Urinary bladder (tissue), 4 donors: ENCODE measurements around the gene CERKL. TPM values are rescaled to one million over a fixed set of nuclear protein-coding genes. Genes with fewer than 3 reads are reported as not detected.
"Not testable (repeated sequence)": the region's sequence is repeated elsewhere in the genome, so short reads cannot be mapped to it uniquely, and the experiment has no call there.

Experiments
- DNase-seq: peaks from one replicate; pipeline ENCODE4 v3.0.0-alpha.2; 2015; ENCODE audit errors: extremely low spot score
- H3K27ac ChIP-seq: one replicate; pipeline ENCODE4 v1.5.1; 2013; ENCODE audit warnings: low read depth, mild to moderate bottlenecking, moderate library complexity
- H3K36me3 ChIP-seq: one replicate; pipeline ENCODE4 v1.6.1; 2013; ENCODE audit warnings: mild to moderate bottlenecking, moderate library complexity; ENCODE audit not compliant: insufficient read depth
- H3K4me1 ChIP-seq: one replicate; pipeline ENCODE4 v1.6.1; 2013; ENCODE audit warnings: mild to moderate bottlenecking, moderate library complexity; ENCODE audit not compliant: insufficient read depth
- H3K4me3 ChIP-seq: one replicate; pipeline ENCODE4 v1.5.1; 2013; ENCODE audit warnings: low read depth, low read length
- WGBS: extraction: QIAGEN DNeasy Blood & Tissue Kit; methylation state at CpG from one replicate; pipeline ENCODE4 v1.1.7; 2013; 5-methylcytosine and 5-hydroxymethylcytosine counted together
- polyA plus RNA-seq: library from polyadenylated mRNA; stranded (reverse); fragments of 200-250 nt; gene quantifications from one replicate; pipeline ENCODE4 v1.2.3, GENCODE V29; 2013
- total RNA-seq: library from RNA; depleted of rRNA; stranded (reverse); fragments of >200 nt; gene quantifications from one replicate; pipeline ENCODE4 v1.2.3, GENCODE V29; 2014
- donor health status: healthy with polysubstance abuse.
- donor health status: healthy.

Gene CERKL, protein sequence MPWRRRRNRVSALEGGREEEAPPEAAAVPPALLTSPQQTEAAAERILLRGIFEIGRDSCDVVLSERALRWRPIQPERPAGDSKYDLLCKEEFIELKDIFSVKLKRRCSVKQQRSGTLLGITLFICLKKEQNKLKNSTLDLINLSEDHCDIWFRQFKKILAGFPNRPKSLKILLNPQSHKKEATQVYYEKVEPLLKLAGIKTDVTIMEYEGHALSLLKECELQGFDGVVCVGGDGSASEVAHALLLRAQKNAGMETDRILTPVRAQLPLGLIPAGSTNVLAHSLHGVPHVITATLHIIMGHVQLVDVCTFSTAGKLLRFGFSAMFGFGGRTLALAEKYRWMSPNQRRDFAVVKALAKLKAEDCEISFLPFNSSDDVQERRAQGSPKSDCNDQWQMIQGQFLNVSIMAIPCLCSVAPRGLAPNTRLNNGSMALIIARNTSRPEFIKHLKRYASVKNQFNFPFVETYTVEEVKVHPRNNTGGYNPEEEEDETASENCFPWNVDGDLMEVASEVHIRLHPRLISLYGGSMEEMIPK
- total RNA-seq (not detected), polyA plus RNA-seq (not detected)

DNA sequence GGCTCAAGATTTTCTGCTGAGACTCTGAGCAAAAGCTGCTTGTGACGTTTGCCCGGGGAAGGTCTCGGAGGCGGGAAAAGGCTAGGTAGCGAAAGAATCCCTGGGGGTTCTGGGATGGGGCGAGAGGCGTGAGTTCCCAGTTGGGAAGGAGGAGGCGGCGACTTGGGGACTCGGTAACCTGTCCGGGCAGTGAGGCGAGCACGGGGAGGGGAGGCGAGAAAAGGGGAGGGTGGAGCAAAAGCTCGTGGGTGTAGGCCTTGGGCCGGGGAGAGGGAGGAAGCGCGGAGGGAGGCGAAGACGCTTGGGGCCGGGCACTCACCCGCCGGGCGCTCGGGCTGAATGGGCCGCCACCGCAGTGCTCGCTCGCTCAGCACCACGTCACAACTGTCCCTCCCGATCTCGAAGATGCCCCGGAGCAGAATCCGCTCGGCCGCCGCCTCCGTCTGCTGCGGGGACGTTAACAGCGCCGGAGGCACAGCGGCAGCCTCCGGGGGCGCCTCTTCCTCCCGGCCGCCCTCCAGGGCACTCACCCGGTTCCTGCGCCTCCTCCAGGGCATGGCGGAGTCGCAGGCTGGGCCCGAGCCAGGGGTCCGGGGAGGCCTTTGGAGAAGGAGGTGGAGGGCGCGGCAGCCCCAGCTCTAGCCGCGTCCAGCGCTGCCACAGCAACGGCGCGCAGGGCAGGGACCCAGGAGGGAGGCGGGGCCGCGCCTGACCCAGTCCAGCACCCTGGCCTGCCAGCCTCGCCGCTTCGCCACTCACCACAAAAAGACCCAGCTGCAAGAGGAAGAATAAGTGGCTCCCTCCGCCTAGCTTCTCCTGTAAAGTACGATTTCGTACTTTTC lies at the start of gene CERKL:
Gene CERKL, minus strand, starts transcription at position 656 of the 842 bp plus-strand sequence. Its CDS starts 99 bp downstream, at position 557.
- H3K4me3 ChIP-seq, result peak within 1 kb of the TSS; percentile 43
- no peak for DNase-seq
- 2% methylated on average over 69 of the region's 70 CpGs for WGBS
- no peaks in the 10 kb centered on the region for H3K4me1 ChIP-seq
- no peaks in the 10 kb centered on the region for H3K36me3 ChIP-seq
- no peak within 1 kb of the TSS for H3K27ac ChIP-seq

DNA sequence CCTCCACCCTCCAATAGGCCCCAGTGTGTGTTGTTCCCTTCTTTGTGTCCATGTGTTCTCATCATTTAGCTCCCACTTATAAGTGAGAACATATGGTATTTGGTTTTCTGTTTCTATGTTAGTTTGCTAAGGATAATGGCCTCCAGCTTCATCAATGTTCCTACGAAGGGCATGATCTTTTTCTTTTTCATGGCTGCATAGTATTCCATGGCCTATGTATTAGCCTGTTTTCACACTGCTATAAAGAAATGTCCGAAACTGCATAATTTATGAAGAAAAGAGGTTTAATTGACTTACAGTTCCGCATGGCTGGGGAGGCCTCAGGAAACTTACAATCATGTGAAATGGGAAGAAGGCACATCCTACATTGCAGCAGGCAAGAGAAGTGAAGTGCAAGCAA lies 45.6 kb upstream of the CERKL start:
- H3K4me3 ChIP-seq, DNase-seq, H3K27ac ChIP-seq, H3K4me1 ChIP-seq, H3K36me3 ChIP-seq: not testable (repeated sequence)
- 90% methylated on average over 3 of the region's 3 CpGs for WGBS

DNA sequence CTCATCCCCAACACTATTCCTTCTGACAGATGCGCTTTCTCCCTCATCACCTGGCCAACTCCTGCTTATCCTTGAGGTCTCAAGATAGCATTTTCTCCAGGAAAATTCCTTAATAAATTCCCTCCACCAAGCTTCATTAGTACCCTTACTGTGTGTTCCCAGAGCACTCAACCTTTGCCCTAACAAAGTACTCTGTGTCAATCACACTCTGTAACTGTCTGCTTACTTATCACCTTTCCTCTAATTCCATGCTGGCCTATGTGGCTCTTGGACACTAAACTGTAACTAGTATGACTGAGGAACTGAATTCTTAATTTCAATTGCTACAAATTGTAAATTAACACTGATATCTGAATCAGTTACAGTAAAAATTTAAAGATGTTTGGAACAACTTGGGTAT lies 41.3 kb upstream of the CERKL start:
- H3K36me3 ChIP-seq, result no peaks in the 10 kb centered on the region
- no peak for DNase-seq
- H3K4me3 ChIP-seq, result no peak overlapping the region
- H3K27ac ChIP-seq, result no peak overlapping the region
- WGBS, result 78% methylated on average over 1 of the region's 1 CpG
- H3K4me1 ChIP-seq, result no peaks in the 10 kb centered on the region

DNA sequence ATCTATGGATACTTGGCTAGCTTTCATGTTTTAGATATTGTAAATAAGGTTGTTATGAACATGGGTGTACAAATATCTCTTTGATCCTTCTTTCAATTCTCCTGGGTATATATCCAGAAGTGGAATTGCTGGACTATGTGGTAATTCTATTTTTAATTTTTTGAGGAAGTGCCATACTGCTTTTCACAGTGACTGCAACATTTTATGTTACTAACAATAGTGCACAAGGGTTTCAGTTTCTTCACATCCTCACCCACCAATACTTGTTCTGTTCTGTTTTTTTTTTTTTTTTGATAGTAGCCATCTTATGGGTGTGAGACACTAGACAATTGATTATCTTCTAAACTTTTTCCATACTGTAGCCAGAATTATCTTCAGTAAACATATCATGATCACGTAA lies 40.7 kb upstream of the CERKL start:
- Histone ChIP-seq H3K4me3 (no peak overlapping the region), H3K36me3 (no peaks in the 10 kb centered on the region), H3K27ac (no peak overlapping the region), H3K4me1 (no peaks in the 10 kb centered on the region)
- no peak for DNase-seq
- WGBS, result 70% methylated on average over 1 of the region's 1 CpG

DNA sequence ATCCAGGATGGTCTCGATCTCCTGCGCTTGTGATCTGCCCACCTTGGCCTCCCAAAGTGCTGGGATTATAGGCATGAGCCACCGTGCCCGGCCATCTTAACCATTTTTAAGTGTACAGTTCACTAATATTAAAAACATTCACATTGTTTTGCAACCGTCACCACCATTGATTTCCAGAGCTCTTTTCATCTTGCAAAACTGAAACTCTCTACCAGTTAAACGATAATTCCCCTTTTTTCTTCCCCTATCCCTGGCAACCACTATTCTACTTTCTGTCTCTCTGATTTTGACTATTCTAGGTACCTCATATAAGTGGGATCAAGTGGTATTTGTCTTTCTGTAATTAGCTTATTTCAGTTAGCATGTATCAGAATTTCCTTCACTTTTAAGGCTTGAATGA lies 40.2 kb upstream of the CERKL start:
- no peaks in the 10 kb centered on the region for H3K36me3 ChIP-seq
- H3K27ac ChIP-seq, result no peak overlapping the region
- no peak overlapping the region for H3K4me3 ChIP-seq
- 90% methylated on average over 6 of the region's 6 CpGs for WGBS
- no peak for DNase-seq
- H3K4me1 ChIP-seq, result no peaks in the 10 kb centered on the region

DNA sequence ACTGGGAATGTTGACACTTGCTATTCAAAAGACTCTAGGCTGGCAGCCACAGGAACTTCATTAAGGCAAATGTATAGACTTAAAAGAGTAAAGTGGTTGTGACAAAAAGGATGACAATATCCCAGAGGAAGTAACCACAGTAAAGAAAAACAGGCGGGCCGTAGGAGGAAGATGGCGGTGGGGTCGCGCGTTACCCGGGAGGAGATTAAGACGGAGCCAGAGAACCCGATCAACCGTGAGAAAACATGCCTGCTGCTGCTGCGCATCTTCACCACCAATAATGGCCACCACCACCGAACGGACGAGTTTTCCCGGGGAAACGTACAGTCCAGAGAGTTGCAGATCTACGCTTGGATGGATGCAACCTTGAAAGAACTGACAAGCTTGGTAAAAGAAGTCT lies 37.4 kb upstream of the CERKL start:
- WGBS, result 92% methylated on average over 17 of the region's 17 CpGs
- H3K27ac ChIP-seq, result no peak overlapping the region
- H3K4me1 ChIP-seq, result no peaks in the 10 kb centered on the region
- H3K36me3 ChIP-seq, result no peaks in the 10 kb centered on the region
- no peak for DNase-seq
- no peak overlapping the region for H3K4me3 ChIP-seq

DNA sequence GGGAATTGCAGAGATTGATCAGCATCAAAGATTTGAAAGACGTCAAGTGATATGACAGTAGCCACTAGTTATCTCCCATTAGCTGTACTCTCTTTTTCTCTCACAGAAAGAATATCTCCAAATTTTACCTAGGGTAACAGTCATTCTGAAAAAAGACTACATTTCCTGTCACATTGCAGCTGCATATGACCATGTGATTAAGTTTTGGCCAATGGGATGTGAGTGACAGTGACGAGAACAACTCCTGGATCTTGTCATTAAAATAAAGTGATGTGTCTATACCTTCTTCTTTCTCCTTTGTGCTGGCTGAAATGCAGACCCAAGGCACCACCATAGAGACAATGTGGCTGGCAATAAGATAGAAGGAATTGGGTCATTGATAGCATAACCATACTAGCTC lies 34.0 kb upstream of the CERKL start:
- H3K27ac ChIP-seq, result no peak overlapping the region
- no peaks in the 10 kb centered on the region for H3K4me1 ChIP-seq
- DNase-seq, result no peak
- 75% methylated on average over 2 of the region's 2 CpGs for WGBS
- no peaks in the 10 kb centered on the region for H3K36me3 ChIP-seq
- no peak overlapping the region for H3K4me3 ChIP-seq

DNA sequence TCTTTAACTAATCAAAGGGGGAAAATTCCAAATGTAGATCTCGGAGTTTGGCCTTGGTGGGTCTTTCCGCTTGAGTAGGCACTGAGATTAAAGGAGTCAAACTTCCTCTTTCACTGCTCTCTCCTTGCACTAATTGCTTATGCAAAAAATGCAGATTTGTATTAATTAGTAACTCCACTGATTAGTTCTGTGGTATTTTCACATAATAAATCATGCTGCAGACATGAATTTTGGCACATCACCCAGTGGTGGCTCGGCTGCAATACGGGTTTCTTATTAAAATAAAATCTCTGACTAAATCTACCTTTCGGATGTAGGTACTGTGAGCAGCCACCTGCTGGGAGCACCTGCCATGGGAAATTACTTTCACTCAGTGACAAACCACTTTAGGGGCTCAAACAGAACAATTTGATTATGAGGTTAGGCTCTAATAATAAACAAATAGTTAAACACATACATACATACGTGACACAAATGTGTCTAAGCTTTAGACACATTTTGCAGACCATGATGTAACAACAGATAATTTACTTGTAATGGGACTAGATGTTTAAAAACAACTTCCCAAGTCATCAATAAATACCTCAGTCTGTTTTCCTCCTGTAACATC lies 29.8 kb upstream of the CERKL start:
- H3K27ac ChIP-seq, result no peak overlapping the region
- no peaks in the 10 kb centered on the region for H3K36me3 ChIP-seq
- DNase-seq, result no peak
- peaks cover 3% of the 10 kb centered on the region for H3K4me1 ChIP-seq
- 49% methylated on average over 6 of the region's 6 CpGs for WGBS
- no peak overlapping the region for H3K4me3 ChIP-seq

DNA sequence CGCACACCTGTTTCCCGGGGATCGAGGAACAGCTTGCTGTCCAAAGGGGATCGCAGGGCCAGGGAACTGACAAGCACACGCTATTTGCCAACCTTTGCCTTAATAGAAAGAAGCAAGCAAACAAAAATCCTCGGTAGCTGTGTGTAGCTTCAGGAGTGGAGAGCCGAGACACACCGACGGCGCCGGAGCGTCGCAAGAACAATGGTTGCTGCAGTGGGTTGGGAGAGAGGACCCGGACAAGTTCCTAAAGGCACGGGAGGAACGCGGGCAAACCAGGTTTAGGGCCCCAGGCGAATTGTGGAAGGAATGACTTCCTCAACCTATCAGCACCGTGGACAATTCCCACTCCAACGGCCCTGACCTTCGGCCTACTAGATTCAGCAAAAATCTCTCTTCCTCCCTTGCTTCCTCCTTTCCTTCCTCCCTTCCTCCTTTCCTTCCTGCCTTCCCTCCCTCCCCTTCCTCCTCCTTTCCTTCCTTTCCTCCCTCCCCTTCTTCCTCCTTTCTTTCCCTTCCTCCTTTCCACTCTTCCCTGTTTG lies 28.3 kb upstream of the CERKL start:
- Histone ChIP-seq H3K4me1 (peaks cover 3% of the 10 kb centered on the region), H3K27ac (no peak overlapping the region), H3K36me3 (no peaks in the 10 kb centered on the region), H3K4me3 (no peak overlapping the region)
- WGBS, result 4% methylated on average over 21 of the region's 21 CpGs
- DNase-seq, result no peak

DNA sequence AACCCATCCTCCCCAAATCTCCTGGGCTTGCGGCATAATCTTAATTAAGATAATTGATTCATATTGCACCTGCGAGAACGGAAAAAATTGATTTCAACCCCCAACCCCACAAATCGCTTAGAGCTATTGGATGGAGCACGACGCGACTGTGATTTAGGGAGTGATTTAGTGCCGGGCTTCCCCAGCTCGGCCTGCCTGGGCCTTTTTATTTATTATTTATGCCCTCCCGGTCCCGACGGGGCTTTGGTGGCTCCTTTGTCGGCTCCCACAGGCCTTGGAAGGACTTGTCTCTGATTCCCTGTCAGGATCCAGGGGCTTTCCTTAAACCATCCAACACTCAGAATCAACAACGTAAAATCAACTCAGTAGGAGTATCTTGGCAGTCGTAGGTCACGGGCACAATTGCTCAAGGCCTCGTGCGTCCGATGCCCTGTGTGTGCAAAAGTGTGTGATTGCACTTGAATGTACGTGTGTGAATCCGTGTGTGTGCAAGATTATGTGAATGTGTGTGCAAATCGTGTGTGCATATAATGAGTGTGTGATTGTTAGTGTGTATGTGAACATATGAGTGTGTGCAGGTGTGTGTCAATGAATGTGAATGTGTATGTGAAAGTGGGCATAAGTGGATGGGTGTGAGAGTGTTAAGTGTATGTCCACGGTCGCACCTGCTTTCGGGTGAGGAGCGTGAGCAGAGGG lies 27.7 kb upstream of the CERKL start:
- DNase-seq, result no peak
- WGBS, result 7% methylated on average over 26 of the region's 26 CpGs
- Histone ChIP-seq H3K36me3 (no peaks in the 10 kb centered on the region), H3K27ac (no peak overlapping the region), H3K4me1 (peaks cover 3% of the 10 kb centered on the region), H3K4me3 (no peak overlapping the region)

DNA sequence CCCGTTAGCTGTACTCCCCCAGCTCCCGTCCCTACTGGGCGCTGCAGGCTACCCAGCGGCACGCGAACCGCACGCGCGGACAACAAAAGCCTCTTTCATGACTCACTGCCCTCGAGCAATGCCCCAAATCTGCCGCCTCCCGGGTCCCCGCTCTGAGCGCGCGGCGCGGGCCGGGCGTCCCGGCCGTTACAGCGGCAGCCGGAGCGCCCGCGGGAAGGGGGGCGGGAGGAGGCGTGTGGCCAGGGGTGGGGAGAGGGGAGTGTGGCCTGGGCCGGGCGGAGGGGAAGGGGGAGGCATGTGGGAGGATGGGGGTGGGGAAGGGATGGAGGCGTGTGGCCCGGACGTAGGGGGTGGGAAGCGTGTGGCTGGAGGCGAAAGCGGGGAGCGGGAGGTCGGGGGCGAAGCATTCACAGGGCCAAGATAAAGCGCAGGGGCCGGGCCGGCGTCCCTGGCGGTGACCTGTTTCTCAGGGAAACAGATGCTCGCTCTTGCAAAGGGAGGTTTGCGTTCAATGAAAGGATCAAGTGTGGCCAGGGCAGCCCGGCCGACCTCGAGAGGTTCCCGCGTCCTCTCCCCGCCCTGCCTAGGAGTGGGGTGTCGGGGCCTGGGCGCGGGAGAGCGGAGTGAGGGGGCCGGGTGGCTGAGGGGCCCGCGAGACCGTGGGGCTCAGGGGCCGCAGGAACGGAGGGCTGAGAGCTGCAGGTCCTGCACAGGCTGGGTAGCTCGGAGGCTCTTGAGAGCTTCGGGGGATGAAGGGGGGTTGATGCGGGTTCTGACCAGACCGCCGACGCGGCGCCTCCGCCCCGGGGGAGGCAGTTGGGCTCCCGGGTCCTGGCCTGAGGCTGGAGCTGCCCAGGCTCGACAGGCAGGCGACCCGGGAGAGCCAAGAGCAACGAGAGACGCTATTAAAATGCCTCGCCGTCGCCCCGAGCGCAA lies 26.9 kb upstream of the CERKL start:
- DNase-seq, result no peak
- H3K4me3 ChIP-seq, result peak overlapping the region; percentile 16
- 1% methylated on average over 85 of the region's 85 CpGs for WGBS

DNA sequence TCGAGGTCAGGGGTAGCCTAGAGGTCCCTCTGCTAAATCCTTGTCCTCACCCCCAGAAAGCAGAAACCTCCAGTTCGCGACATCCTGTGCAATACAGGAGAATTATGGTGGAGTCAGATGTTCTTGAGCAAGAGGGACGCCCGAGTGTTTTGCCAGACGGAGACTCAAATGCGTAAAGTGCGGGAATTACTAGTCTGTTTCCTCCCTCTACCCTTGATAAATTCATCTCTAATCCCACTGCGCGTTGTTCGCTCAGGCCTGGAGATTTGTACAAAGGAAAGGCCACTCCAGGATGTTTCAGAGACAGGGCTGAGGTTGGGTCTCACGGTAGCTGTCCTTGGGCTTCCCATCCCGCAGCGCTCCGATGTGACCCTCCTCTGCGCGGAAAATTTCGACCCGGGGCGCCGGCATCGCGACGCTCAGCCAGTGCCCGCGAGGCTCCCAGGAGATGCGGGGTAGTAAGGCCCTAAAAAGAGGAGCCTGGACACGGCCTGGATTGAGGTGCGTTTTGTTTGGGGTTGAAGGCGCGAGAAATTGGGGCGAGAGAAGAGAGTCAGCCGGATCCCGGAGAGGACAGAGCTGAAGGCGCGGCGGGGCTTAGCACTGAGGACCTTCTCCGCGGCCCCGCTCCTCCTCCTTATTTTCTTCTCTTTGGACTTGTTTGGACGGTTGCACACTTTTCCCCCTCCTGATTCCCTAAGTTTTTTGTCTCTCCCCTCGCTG lies 26.1 kb upstream of the CERKL start:
- Histone ChIP-seq H3K27ac (no peak overlapping the region), H3K4me3 (peak overlapping the region; percentile 16), H3K4me1 (peaks cover 3% of the 10 kb centered on the region), H3K36me3 (no peaks in the 10 kb centered on the region)
- 1% methylated on average over 42 of the region's 42 CpGs for WGBS
- no peak for DNase-seq

More for the DNA sequence above, 26.9 kb upstream of the CERKL start:
- no peaks in the 10 kb centered on the region for H3K36me3 ChIP-seq
- peaks cover 3% of the 10 kb centered on the region for H3K4me1 ChIP-seq
- no peak overlapping the region for H3K27ac ChIP-seq
